Omental fat pad (tissue), 4 donors: Measurements from ENCODE around the gene ADAMTS8. TPM values are rescaled to one million over a fixed set of nuclear protein-coding genes. Genes with fewer than 3 reads are reported as not detected.

Source experiments
- ATAC-seq: fragments of 150-250 bp; one replicate; pipeline ENCODE4 v1.9.1; 2016; ENCODE audit warnings: mild to moderate bottlenecking, moderate library complexity; ENCODE audit not compliant: low FRiP score
- DNase-seq: peaks from one replicate; pipeline ENCODE4 v3.0.0-alpha.2; 2019; ENCODE audit warnings: low spot score
- CTCF ChIP-seq, 3 donors: fragments of 450-650 bp; IDR thresholded peaks; one replicate each; pipeline ENCODE4 v1.5.1; 2016 to 2017; ENCODE audit warnings: antibody characterized with exemption in 3 of 3, mild to moderate bottlenecking in 3 of 3, moderate library complexity in 2 of 3
- total RNA-seq, 4 donors: library from RNA; depleted of rRNA; stranded (reverse); fragments of >200 nt; gene quantifications; one replicate each; pipeline ENCODE4 v1.1.0, GENCODE V29; 2016

The ADAMTS8 gene
- total RNA-seq, 4 donors from 2014 or later = 0.13 to 1.2 (median 0.22) TPM

GRCh38 chr11:130424613-130425140 is 3.7 kb downstream of the ADAMTS8 start:
- ATAC-seq = no peak
- DNase-seq = no peak
- TF ChIP-seq CTCF (IDR thresholded peaks at IDR 0.05) = no peak

- ATAC-seq (no peak), DNase-seq (no peak)
- no peak for TF ChIP-seq CTCF (IDR thresholded peaks at IDR 0.05)
These were observed 4.8 kb downstream of the ADAMTS8 start for GRCh38 chr11:130423541-130424142.

- no peak for ATAC-seq
- TF ChIP-seq CTCF (IDR thresholded peaks at IDR 0.05) = no peak
- DNase-seq = no peak
These were observed 6.0 kb downstream of the ADAMTS8 start for GRCh38 chr11:130422251-130422995.

DNA sequence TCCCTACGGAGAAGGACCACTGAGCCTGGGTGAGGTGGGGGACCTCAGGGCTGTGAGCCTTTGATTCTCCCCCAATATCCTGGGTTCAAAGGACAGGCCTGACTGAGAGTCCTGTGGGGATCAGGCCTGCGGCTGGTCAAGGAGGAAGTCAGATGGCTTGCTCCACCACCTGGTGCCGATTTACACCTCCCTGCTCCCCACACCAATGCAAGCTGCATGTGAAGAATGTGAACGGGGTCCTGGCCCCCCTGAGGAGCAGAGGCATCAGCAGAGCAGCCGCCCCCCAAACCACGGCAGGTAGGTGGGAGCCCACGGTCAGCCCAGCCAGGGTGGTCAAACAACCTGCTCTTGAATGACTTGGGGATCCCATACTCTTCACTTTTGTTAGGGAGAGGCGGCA is 6.7 kb downstream of the ADAMTS8 start:
- DNase-seq (no peak), ATAC-seq (no peak)
- no peak for TF ChIP-seq CTCF (IDR thresholded peaks at IDR 0.05)

- ATAC-seq (no peak), DNase-seq (no peak)
- TF ChIP-seq CTCF (IDR thresholded peaks at IDR 0.05) = no peak
These were observed 7.2 kb downstream of the ADAMTS8 start for GRCh38 chr11:130421199-130421585.

DNA sequence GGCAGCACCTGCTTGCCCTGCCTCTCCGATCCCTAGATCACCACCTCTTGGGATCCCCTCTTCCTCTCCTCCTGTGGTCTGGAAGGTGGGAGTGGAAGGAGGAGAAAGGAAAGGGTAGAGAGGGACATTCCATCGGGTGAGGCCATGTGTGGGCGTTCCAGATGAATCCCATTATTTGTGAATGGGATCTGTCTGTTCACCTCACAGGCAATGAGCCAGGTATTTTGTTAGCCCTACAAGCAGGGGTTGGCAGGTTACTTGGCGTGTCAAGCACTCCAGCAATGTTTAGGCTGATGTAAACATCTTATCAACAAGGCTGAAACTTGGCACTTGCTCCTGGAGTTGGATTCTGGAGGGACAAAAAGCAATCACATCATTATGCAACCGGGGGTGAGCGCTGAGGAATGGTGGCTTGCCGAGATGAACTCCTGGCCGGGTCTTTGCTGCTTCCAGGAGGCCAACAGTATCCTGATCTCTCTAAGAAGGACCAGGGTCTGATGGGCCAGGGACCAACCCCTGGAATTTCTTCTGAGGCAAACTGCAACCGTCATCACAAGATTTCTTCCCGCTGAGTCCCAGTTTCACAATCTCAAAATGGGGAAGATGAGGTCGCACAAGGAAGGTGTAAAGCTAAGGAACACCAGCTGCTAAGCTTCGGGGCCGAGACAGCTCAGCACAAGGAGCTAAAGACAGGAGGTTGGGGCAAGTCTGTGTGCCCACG is 7.8 kb downstream of the ADAMTS8 start:
- DNase-seq (no peak), ATAC-seq (no peak)
- no peak for TF ChIP-seq CTCF (IDR thresholded peaks at IDR 0.05)
